Measurements from ENCODE around the gene CDKN1C.

- TF ChIP-seq TAF1 (IDR thresholded peaks at IDR 0.05; ENCODE audit: borderline replicate concordance, low read depth, low read length) (no peak), POLR2AphosphoS5 (IDR thresholded peaks at IDR 0.05; ENCODE audit: low read depth, low read length) (no peak), POLR2A (IDR thresholded peaks at IDR 0.05; ENCODE audit: low read depth, low read length) (no peak)
Measured at GRCh38 chr11:2934611-2935239, 49.1 kb upstream of the CDKN1C start.
